GOT3 (cell line): ENCODE results near the gene XXYLT1.
"Not testable (repeated sequence)": the region's sequence is repeated elsewhere in the genome, so short reads cannot be mapped to it uniquely, and the experiment has no call there.

Source experiments
- DNase-seq: peaks from one replicate; lab custom pipeline; 2025; ENCODE audit warnings: mixed read lengths; lab: John Stamatoyannopoulos, UW

Gene XXYLT1

DNA sequence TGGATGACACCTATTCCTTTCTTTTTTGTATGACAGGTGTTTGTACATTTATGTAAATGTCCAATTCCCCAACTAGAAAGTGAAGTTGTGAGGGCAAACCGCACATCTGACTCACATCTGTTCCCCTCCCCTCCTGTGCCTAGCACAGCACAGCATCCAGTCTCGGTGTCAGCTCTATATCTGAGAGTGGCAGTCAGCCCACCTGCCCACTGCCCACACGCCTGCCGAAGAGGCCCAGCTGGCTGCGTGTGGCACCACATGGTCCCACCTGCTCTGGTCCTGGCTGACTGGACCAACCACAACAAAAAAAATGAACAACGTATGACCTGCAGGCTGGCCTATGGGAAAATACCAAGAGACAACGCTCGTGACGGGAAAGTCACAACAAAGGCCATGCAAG, 62.8 kb downstream of the XXYLT1 start:
- DNase-seq = no peak

GRCh38 chr3:195207731-195208130, 63.2 kb downstream of the XXYLT1 start:
- DNase-seq = no peak

DNA sequence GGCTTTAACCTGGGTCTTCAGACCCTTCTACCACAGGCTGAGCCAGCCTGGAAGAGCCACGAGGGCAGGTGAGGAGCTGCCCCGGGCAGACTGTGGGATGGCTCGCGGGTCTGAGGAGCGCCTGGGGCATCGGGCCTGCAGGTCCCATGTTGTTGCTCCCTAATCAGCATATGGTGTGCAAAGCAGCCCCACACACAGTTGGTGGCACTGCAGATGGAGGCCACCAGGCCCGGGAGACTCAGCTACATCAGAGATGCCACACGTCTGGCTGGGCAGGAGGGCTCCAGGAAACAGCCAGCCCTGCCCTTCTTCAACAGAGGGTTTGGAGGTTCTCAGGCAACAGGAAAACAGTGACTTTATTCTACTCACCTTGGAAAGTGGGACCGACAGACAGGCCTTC, 63.9 kb downstream of the XXYLT1 start:
- DNase-seq = no peak

DNA sequence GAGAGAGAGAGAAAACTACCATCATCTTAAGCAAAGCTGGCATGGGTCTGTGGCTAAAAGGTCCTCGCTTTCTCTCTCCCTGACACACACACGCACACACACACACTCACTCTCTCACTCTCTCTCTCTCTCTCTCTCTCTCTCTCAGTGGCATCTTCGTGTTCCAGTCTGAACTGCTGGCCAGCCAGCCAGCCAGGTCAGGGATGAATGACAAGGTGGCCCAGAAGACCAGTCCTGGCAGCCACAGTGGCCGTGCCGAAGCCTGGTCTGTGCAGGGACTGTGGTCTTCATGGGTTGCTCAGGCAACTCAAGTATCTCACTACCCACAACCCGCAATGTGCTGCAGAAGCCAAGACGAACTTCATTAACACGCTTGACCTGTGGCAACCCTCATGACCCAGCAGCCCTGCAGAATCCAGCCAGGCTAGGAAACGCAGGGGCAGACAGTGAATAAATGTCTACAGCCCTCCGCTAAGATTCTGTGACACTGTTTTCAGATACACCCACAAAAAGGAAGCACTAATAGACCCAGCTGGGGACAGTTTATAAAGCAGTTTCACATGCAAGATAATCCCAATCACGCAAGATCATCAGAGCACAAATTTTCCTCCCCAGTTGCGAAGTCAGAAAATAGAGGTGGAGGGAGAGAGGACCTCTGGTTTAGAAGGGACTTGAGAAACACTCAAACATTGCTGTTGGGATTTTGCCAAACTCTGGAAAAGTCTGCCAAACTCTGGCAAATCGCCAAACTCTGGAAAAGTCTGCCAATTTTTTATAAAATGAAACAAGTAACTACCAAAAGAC, 66.4 kb downstream of the XXYLT1 start:
- DNase-seq = no peak

- no peak for DNase-seq
Observed at GRCh38 chr3:195203606-195204005, 67.4 kb downstream of the XXYLT1 start.

GRCh38 chr3:195201295-195201694, 69.7 kb downstream of the XXYLT1 start:
- no peak for DNase-seq

DNA sequence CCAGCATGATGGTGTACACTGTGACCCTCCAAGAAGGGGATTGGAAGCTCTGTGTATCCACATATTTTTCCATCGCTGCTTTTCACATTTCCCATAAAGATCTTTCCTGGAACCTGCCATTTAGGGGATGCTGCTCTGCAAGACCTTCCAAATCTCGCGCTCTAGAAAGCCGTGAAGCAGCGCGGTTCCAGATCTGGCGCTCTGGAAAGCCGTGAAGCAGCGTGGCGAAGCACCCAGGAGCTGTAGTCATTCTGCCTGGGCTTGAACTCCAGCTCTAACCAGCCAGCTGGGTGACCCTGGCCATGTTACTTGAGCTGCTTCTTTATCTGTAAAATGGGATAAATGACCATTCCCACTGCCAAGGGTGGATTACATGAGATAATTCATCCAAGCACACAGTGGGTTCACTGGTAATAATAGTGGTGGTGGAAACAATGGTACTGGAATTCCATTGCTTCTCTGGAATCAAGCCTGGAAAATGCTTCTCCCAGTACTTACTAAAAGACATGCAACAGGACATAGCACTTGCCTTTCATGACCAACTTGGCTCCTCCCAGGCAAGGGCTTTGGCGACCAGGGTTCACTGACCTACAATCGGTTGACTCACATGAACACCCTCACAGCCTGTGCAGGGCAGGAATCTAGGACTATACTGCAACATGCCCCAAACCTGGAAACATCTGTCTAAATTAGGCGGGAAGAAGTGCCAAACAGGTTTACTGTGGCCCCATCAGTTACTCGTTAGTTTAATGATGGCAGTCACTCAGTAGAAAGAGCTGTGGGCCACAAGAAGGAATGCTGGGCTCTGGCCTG, 70.7 kb downstream of the XXYLT1 start:
- no peak for DNase-seq

- no peak for DNase-seq
Observed at GRCh38 chr3:195198426-195199346, 72.3 kb downstream of the XXYLT1 start.

- no peak for DNase-seq
Observed at GRCh38 chr3:195197765-195198425, 73.1 kb downstream of the XXYLT1 start.

- no peak for DNase-seq
Observed at GRCh38 chr3:195196266-195196665, 74.7 kb downstream of the XXYLT1 start.

DNA sequence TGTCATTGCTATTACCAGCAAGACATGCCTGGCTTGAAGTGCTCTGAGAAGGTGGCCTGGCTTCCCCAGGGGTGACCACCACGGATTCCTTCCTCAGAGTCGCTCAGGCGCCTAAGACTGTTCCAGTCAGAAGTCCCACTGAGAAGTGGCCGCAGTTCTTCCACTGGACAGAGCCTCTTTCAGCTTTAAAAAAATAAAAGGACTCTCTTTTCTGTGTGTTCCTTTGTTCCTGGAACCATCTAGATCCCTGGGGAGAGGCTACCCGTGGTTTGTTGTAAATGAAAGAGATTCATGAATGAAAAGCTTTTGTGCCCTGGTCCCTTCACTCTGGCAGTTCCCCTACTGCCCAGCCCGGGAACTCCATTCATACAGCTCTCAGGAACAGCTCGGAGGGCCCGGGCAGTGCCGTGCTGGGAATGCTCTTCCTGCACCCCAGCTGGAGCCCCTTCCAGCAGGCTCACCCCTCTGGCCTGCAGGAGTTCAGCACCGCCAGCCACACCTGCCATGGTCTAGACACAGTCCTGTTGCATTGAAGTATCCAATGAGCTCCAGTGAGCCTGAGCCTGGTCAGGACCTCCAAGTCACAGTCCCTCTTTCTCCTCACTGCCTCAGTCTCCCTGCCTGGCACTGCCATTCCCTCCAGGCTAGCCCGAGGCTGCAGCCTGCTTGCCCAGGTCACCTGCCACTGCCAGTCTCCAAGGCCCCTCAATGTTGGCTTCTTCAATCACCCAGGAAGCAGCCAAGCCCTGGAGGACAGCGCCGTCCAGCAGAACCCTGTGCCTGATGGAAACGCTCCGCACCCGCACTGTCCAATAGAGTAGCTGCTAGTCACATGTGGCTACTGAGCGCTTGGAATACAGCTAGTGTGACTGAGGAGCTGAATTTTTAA, 75.4 kb downstream of the XXYLT1 start:
- no peak for DNase-seq

DNA sequence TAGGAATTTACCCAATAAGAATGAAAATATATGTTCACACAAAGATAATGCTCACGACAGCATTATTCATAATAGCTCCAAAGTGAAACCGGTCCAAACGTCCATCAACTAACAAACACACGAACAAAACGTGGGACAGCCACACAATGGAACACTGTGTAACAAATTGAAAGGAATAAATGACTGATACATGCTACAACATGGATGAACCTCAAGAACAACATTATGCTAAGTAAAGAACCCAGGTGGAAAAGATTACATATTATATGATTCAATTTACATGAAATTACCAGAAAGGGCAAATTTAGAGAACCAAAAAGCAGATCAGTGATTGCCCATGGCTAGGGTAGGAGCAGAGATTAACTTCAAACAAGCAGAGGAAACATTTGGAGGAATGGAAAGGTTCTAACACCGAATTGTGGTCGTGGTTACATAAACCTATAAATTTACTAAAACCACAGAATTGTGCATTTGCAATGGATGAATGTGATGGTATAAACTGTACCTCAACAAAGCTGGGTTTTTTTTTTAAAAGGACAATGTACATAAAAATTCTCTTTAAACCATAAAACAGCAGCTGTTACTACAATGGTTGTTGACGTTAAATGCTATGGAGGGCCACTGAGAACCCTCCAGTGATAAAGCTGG, 76.3 kb downstream of the XXYLT1 start:
- DNase-seq = no peak

GRCh38 chr3:195191580-195191979, 79.4 kb downstream of the XXYLT1 start:
- no peak for DNase-seq

GRCh38 chr3:195189821-195190220, 81.1 kb downstream of the XXYLT1 start:
- DNase-seq = no peak

- DNase-seq = no peak
Observed at GRCh38 chr3:195188426-195188927, 82.5 kb downstream of the XXYLT1 start.

DNA sequence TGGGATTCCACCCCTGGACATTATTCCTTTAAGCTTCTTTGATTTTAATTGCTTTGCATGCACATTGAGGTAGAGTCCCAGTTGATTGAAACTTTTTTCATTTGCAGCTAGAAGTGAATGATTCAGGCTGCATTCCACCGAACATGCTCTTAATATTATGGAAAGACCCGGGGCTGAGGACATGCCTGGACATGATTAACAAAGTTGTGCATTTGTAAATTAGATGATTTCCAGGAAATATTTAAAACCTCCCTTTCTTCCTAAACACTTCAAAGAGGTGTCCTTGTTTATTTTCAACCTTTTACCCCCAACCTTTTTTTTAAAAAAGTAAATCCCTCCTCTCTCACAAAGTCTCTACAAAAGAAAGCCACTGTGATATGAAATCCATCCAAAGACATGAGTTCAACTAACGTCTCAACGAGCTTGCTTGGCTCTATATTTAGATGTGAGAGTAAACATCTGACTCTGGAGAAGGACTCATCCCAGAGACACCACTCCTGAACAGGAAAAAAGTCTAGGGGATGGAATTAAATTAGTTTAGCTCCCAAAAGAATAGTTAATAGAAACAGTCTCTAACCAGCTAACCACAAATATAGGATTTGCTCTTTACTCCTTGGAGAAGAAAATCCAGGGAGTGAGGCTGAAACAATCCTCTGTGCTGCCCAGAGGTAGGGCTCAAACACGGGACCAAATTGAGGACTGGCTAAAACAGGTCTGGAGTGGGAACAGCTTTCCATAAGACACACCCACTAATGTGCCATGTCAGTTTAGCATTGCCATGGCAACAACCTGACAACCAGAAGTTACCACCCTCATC, 83.1 kb downstream of the XXYLT1 start:
- DNase-seq = no peak

DNA sequence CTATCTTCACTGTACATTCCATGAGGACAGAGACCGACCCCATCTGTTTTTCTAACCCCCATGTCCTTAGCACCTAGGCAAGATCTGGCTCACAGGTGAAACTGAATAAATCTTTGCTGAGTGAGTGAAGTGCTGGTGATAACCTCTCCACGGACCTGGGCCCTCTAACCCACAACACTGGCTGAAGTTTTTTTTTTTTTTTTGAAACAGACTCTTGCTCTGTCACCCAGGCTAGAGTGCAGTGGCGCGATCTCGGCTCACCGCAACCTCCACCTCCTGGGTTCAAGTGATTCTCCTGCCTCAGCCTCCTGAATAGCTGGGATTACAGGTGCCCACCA, 84.3 kb downstream of the XXYLT1 start:
- not testable (repeated sequence) for DNase-seq

DNA sequence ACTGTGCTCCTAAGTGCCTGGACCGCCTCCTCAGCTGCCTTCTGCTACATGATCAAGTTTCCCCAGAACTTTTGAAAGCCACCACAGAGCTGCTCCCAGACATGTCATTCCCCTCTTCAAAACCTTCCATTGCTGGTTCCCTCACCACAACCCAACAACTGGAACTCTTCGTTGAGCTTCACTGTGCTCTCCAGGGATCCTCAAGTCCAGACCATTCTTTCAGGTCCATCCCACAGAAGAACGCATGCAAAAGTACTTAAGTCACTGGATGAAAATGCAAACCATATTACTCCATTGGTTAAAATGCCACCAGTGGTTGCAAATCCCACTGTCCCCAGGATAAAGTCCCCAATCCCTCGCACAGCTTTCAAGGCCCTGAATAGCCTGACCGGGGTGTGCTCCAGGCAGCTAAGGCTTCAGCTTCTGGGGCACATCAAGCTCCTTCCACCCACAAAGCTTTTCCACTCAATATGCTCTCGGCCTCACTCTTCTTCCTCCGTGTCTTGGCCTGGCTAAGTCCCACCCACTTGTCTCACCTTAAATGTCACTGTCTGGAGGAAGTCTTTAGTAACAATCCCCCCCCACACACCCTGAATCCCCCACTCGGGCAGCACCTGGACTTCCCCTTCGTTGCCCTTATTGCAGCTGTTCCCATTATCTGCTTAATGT, 84.8 kb downstream of the XXYLT1 start:
- no peak for DNase-seq

GRCh38 chr3:195185583-195185982, 85.4 kb downstream of the XXYLT1 start:
- DNase-seq = no peak
